NCI-H187 treated with DMSO at 0.1 percent for 48 hours (cell line): ENCODE results near the gene SLC7A10.

Experiments
- DNase-seq: peaks from one replicate; lab custom pipeline; 2025; lab: John Stamatoyannopoulos, UW

The SLC7A10 gene

GRCh38 chr19:33225458-33225926 is at the start of gene SLC7A10:
TSS of gene SLC7A10 (minus strand) at chr19:33225850. CDS start at chr19:33225703, 147 bp downstream.
- no peak for DNase-seq

- DNase-seq, result no peak
These were observed 49.3 kb upstream of the SLC7A10 start for GRCh38 chr19:33274663-33275558.

- DNase-seq, result no peak
These were observed 48.4 kb upstream of the SLC7A10 start for GRCh38 chr19:33273881-33274662.

GRCh38 chr19:33273065-33273736 is 47.6 kb upstream of the SLC7A10 start:
- no peak for DNase-seq

- DNase-seq, result no peak
These were observed 45.8 kb upstream of the SLC7A10 start for GRCh38 chr19:33271246-33272021.

GRCh38 chr19:33270769-33271168 is 45.1 kb upstream of the SLC7A10 start:
- DNase-seq, result no peak

- no peak for DNase-seq
These were observed 43.4 kb upstream of the SLC7A10 start for GRCh38 chr19:33269016-33269415.

GRCh38 chr19:33268162-33268991 is 42.7 kb upstream of the SLC7A10 start:
- no peak for DNase-seq

GRCh38 chr19:33267706-33268105 is 42.1 kb upstream of the SLC7A10 start:
- DNase-seq, result no peak

- no peak for DNase-seq
These were observed 41.4 kb upstream of the SLC7A10 start for GRCh38 chr19:33266974-33267484.

GRCh38 chr19:33264881-33265445 is 39.3 kb upstream of the SLC7A10 start:
- no peak for DNase-seq

GRCh38 chr19:33263325-33264023 is 37.8 kb upstream of the SLC7A10 start:
- no peak for DNase-seq

- DNase-seq, result no peak
These were observed 36.0 kb upstream of the SLC7A10 start for GRCh38 chr19:33261511-33262189.

- DNase-seq, result no peak
These were observed 35.2 kb upstream of the SLC7A10 start for GRCh38 chr19:33260628-33261418.

- no peak for DNase-seq
These were observed 33.9 kb upstream of the SLC7A10 start for GRCh38 chr19:33259539-33259938.

GRCh38 chr19:33257828-33258227 is 32.2 kb upstream of the SLC7A10 start:
- DNase-seq, result no peak

- DNase-seq, result no peak
These were observed 30.6 kb upstream of the SLC7A10 start for GRCh38 chr19:33256261-33256660.

GRCh38 chr19:33255781-33256180 is 30.1 kb upstream of the SLC7A10 start:
- no peak for DNase-seq
